ENCODE data around the gene MED9.

- TF ChIP-seq, protein P1, sequence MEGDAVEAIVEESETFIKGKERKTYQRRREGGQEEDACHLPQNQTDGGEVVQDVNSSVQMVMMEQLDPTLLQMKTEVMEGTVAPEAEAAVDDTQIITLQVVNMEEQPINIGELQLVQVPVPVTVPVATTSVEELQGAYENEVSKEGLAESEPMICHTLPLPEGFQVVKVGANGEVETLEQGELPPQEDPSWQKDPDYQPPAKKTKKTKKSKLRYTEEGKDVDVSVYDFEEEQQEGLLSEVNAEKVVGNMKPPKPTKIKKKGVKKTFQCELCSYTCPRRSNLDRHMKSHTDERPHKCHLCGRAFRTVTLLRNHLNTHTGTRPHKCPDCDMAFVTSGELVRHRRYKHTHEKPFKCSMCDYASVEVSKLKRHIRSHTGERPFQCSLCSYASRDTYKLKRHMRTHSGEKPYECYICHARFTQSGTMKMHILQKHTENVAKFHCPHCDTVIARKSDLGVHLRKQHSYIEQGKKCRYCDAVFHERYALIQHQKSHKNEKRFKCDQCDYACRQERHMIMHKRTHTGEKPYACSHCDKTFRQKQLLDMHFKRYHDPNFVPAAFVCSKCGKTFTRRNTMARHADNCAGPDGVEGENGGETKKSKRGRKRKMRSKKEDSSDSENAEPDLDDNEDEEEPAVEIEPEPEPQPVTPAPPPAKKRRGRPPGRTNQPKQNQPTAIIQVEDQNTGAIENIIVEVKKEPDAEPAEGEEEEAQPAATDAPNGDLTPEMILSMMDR (IDR thresholded peaks at IDR 0.05) = no peak
- TF ChIP-seq POLR2A (IDR thresholded peaks at IDR 0.05) = no peak
These were observed 52.2 kb downstream of the MED9 start for GRCh38 chr17:17528696-17529652.
